ENCODE results near the gene CDA. TPM values are rescaled to one million over a fixed set of nuclear protein-coding genes. Genes with fewer than 3 reads are reported as not detected.

CDA gene
- total and polyA plus RNA-seq, 9 of the 15 experiments (the other 6 are each of a cell fraction or from before 2014, with no cell fraction given): not detected

DNA sequence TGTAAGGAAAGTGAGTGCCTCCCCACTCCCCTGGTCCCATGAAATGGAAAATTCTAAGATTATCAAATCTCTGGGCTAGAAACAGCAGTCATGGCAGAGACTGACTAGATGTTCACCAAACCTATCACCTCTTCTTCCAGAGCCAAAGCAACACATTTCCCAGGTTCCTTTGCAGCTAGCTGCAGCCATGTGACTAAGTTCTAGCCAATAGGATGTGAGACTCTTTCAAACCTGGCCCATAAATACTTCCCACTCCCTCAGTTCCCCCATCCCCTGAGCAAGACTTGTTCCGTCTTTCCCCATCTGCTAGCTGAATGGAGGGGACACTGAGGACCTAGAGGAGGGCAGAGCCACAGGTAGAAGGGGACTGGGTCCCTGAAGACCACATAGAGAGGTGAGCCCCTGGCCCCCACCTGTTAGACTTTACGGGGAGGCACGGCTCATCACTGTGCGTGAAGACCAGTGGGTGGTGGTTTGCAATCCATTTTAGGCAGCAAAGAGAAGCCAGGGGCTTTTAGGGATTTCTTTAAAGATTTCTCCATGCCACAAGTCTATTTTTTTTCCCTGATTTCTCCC, 19.3 kb upstream of the CDA start (continued):
- TF ChIP-seq, protein P1, sequence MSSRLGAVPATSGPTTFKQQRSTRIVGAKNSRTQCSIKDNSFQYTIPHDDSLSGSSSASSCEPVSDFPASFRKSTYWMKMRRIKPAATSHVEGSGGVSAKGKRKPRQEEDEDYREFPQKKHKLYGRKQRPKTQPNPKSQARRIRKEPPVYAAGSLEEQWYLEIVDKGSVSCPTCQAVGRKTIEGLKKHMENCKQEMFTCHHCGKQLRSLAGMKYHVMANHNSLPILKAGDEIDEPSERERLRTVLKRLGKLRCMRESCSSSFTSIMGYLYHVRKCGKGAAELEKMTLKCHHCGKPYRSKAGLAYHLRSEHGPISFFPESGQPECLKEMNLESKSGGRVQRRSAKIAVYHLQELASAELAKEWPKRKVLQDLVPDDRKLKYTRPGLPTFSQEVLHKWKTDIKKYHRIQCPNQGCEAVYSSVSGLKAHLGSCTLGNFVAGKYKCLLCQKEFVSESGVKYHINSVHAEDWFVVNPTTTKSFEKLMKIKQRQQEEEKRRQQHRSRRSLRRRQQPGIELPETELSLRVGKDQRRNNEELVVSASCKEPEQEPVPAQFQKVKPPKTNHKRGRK (tag; IDR thresholded peaks at IDR 0.05): no peak
- TF ChIP-seq L3MBTL2 (IDR thresholded peaks at IDR 0.05) (no peak), RBM34 (IDR thresholded peaks at IDR 0.05; ENCODE audit: borderline replicate concordance, insufficient read depth, low read length) (no peak), FUS (optimal IDR thresholded peaks at IDR 0.05; ENCODE audit: low read depth, low read length) (no peak), BRCA1 (IDR thresholded peaks at IDR 0.05) (no peak), BRCA1 (CRISPR knock-in tag; IDR thresholded peaks at IDR 0.05) (no peak), CBFA2T3 (IDR thresholded peaks at IDR 0.05) (no peak), ZNF165 (CRISPR knock-in tag; IDR thresholded peaks at IDR 0.05; ENCODE audit: borderline replicate concordance) (no peak), RBM17 (IDR thresholded peaks at IDR 0.05; ENCODE audit: borderline replicate concordance, low read depth, low read length) (no peak), RB1 (IDR thresholded peaks at IDR 0.05; ENCODE audit: low read depth) (no peak), RAD51 (IDR thresholded peaks at IDR 0.05; ENCODE audit: borderline replicate concordance, low read depth) (peak; percentile 47; the same call in 1 of the 2 replicates), RNF2 (IDR thresholded peaks at IDR 0.05) (no peak), CBX5 (IDR thresholded peaks at IDR 0.05; ENCODE audit: borderline replicate concordance, low read depth) (no peak), MAFK (IDR thresholded peaks at IDR 0.05; ENCODE audit: low read length) (no peak), ESRRB (CRISPR knock-in tag; IDR thresholded peaks at IDR 0.05; ENCODE audit: borderline replicate concordance) (no peak)
- TF ChIP-seq, protein P2, sequence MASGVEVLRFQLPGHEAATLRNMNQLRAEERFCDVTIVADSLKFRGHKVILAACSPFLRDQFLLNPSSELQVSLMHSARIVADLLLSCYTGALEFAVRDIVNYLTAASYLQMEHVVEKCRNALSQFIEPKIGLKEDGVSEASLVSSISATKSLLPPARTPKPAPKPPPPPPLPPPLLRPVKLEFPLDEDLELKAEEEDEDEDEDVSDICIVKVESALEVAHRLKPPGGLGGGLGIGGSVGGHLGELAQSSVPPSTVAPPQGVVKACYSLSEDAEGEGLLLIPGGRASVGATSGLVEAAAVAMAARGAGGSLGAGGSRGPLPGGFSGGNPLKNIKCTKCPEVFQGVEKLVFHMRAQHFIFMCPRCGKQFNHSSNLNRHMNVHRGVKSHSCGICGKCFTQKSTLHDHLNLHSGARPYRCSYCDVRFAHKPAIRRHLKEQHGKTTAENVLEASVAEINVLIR (CRISPR knock-in tag; IDR thresholded peaks at IDR 0.05): no peak
- TF ChIP-seq, protein P3, sequence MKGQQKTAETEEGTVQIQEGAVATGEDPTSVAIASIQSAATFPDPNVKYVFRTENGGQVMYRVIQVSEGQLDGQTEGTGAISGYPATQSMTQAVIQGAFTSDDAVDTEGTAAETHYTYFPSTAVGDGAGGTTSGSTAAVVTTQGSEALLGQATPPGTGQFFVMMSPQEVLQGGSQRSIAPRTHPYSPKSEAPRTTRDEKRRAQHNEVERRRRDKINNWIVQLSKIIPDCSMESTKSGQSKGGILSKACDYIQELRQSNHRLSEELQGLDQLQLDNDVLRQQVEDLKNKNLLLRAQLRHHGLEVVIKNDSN (CRISPR knock-in tag; IDR thresholded peaks at IDR 0.05): peak; percentile 77
- TF ChIP-seq, protein P4, sequence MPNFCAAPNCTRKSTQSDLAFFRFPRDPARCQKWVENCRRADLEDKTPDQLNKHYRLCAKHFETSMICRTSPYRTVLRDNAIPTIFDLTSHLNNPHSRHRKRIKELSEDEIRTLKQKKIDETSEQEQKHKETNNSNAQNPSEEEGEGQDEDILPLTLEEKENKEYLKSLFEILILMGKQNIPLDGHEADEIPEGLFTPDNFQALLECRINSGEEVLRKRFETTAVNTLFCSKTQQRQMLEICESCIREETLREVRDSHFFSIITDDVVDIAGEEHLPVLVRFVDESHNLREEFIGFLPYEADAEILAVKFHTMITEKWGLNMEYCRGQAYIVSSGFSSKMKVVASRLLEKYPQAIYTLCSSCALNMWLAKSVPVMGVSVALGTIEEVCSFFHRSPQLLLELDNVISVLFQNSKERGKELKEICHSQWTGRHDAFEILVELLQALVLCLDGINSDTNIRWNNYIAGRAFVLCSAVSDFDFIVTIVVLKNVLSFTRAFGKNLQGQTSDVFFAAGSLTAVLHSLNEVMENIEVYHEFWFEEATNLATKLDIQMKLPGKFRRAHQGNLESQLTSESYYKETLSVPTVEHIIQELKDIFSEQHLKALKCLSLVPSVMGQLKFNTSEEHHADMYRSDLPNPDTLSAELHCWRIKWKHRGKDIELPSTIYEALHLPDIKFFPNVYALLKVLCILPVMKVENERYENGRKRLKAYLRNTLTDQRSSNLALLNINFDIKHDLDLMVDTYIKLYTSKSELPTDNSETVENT (CRISPR knock-in tag; IDR thresholded peaks at IDR 0.05): no peak
- TF ChIP-seq, protein P5, sequence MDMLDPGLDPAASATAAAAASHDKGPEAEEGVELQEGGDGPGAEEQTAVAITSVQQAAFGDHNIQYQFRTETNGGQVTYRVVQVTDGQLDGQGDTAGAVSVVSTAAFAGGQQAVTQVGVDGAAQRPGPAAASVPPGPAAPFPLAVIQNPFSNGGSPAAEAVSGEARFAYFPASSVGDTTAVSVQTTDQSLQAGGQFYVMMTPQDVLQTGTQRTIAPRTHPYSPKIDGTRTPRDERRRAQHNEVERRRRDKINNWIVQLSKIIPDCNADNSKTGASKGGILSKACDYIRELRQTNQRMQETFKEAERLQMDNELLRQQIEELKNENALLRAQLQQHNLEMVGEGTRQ (CRISPR knock-in tag; IDR thresholded peaks at IDR 0.05): peak; percentile 80
- TF ChIP-seq, protein P6, sequence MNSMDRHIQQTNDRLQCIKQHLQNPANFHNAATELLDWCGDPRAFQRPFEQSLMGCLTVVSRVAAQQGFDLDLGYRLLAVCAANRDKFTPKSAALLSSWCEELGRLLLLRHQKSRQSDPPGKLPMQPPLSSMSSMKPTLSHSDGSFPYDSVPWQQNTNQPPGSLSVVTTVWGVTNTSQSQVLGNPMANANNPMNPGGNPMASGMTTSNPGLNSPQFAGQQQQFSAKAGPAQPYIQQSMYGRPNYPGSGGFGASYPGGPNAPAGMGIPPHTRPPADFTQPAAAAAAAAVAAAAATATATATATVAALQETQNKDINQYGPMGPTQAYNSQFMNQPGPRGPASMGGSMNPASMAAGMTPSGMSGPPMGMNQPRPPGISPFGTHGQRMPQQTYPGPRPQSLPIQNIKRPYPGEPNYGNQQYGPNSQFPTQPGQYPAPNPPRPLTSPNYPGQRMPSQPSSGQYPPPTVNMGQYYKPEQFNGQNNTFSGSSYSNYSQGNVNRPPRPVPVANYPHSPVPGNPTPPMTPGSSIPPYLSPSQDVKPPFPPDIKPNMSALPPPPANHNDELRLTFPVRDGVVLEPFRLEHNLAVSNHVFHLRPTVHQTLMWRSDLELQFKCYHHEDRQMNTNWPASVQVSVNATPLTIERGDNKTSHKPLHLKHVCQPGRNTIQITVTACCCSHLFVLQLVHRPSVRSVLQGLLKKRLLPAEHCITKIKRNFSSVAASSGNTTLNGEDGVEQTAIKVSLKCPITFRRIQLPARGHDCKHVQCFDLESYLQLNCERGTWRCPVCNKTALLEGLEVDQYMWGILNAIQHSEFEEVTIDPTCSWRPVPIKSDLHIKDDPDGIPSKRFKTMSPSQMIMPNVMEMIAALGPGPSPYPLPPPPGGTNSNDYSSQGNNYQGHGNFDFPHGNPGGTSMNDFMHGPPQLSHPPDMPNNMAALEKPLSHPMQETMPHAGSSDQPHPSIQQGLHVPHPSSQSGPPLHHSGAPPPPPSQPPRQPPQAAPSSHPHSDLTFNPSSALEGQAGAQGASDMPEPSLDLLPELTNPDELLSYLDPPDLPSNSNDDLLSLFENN (IDR thresholded peaks at IDR 0.05; ENCODE audit: low read depth in 2 of 2, low read length in 2 of 2): no peak
